ENCODE results near the gene LMF2.
A peak's percentile ranks its signal among the peaks of the same experiment; 100 is the strongest.

Gene LMF2

GRCh38 chr22:50527921-50528681, 20.6 kb upstream of the LMF2 start:
- DNase-seq (ENCODE audit: low spot score), result no peak
- H3K9me3 ChIP-seq (ENCODE audit: severe bottlenecking), result no peaks in the 10 kb centered on the region
- no peaks in the 10 kb centered on the region for H3K27me3 ChIP-seq (ENCODE audit: insufficient read depth, poor library complexity, severe bottlenecking)
- TF ChIP-seq CTCF (IDR thresholded peaks at IDR 0.05; ENCODE audit: poor library complexity, severe bottlenecking), result no peak
- no peaks in the 10 kb centered on the region for H3K4me1 ChIP-seq (ENCODE audit: insufficient read depth, poor library complexity, severe bottlenecking)
- H3K27ac ChIP-seq (ENCODE audit: poor library complexity, severe bottlenecking), result peak overlapping the region; percentile 81
- no peaks in the 10 kb centered on the region for H3K36me3 ChIP-seq (ENCODE audit: low read depth)
- no peak for ATAC-seq (ENCODE audit: low read depth)
- no peak overlapping the region for H3K4me3 ChIP-seq (ENCODE audit: severe bottlenecking)

- no peaks in the 10 kb centered on the region for H3K4me1 ChIP-seq (ENCODE audit: insufficient read depth, poor library complexity, severe bottlenecking)
- 0 out of 3 replicates have a peak, but pooled peaks have one; percentile 1 for ATAC-seq (ENCODE audit: low read depth)
Measured at GRCh38 chr22:50526834-50527801, 19.6 kb upstream of the LMF2 start.

GRCh38 chr22:50526108-50526833, 18.8 kb upstream of the LMF2 start:
- Histone ChIP-seq H3K4me1 (ENCODE audit: insufficient read depth, poor library complexity, severe bottlenecking) (no peaks in the 10 kb centered on the region), H3K4me3 (ENCODE audit: severe bottlenecking) (peak overlapping the region; percentile 51), H3K36me3 (ENCODE audit: low read depth) (peaks cover 3% of the 10 kb centered on the region; the same call in 1 of the 2 replicates), H3K27me3 (ENCODE audit: insufficient read depth, poor library complexity, severe bottlenecking) (no peaks in the 10 kb centered on the region), H3K27ac (ENCODE audit: poor library complexity, severe bottlenecking) (peak overlapping the region; percentile 81), H3K9me3 (ENCODE audit: severe bottlenecking) (no peaks in the 10 kb centered on the region)
- TF ChIP-seq CTCF (IDR thresholded peaks at IDR 0.05; ENCODE audit: poor library complexity, severe bottlenecking), result peak; percentile 74
- peak; percentile 81 for DNase-seq (ENCODE audit: low spot score)
- peak; percentile 19 for ATAC-seq (ENCODE audit: low read depth)

More at GRCh38 chr22:50526834-50527801, 19.6 kb upstream of the LMF2 start:
- H3K27me3 ChIP-seq (ENCODE audit: insufficient read depth, poor library complexity, severe bottlenecking), result no peaks in the 10 kb centered on the region
- peak overlapping the region; percentile 51 for H3K4me3 ChIP-seq (ENCODE audit: severe bottlenecking)
- peak; percentile 66 for DNase-seq (ENCODE audit: low spot score)
- no peak for TF ChIP-seq CTCF (IDR thresholded peaks at IDR 0.05; ENCODE audit: poor library complexity, severe bottlenecking)
- no peaks in the 10 kb centered on the region for H3K9me3 ChIP-seq (ENCODE audit: severe bottlenecking)
- peak overlapping the region; percentile 81 for H3K27ac ChIP-seq (ENCODE audit: poor library complexity, severe bottlenecking)
- peaks cover under 1% of the 10 kb centered on the region; the same call in 1 of the 2 replicates for H3K36me3 ChIP-seq (ENCODE audit: low read depth)

- no peaks in the 10 kb centered on the region for H3K4me1 ChIP-seq (ENCODE audit: insufficient read depth, poor library complexity, severe bottlenecking)
- no peaks in the 10 kb centered on the region for H3K27me3 ChIP-seq (ENCODE audit: insufficient read depth, poor library complexity, severe bottlenecking)
- H3K9me3 ChIP-seq (ENCODE audit: severe bottlenecking), result no peaks in the 10 kb centered on the region
- ATAC-seq (ENCODE audit: low read depth), result no peak
- peaks cover 4% of the 10 kb centered on the region; the same call in 1 of the 2 replicates for H3K36me3 ChIP-seq (ENCODE audit: low read depth)
- TF ChIP-seq CTCF (IDR thresholded peaks at IDR 0.05; ENCODE audit: poor library complexity, severe bottlenecking), result no peak
- DNase-seq (ENCODE audit: low spot score), result no peak
- H3K4me3 ChIP-seq (ENCODE audit: severe bottlenecking), result peak overlapping the region; percentile 51
- peak overlapping the region; percentile 81 for H3K27ac ChIP-seq (ENCODE audit: poor library complexity, severe bottlenecking)
Measured at GRCh38 chr22:50525858-50526107, 18.3 kb upstream of the LMF2 start.
